GM12878 (cell line): ENCODE results near the gene PPFIA3. TPM values are rescaled to one million over a fixed set of nuclear protein-coding genes. Genes with fewer than 3 reads are reported as not detected.
A peak's percentile ranks its signal among the peaks of the same experiment; 100 is the strongest.

ENCODE experiments used
- ATAC-seq: fragments of 200-7000 bp; cut with Tn5 transposase; 3 replicates; pipeline ENCODE4 v1.9.1; 2020; ENCODE audit warnings: mild to moderate bottlenecking, moderate library complexity
- BruUV-seq: library from RNA; stranded (reverse); fragments of 400-500 nt; replicated peaks from 2 replicates; lab custom pipeline; 2021; lab: Mats Ljungman, UMichigan
- CTCF ChIA-PET: fragments of 300-600 bp; sonication (Branson Sonifier 250); formaldehyde crosslinking; extraction: SDS; loops from one replicate; lab custom pipeline; 2021; ENCODE audit warnings: inconsistent platforms; lab: Yijun Ruan, JAX
- POLR2A ChIA-PET: fragments of 350-600 bp; formaldehyde crosslinking; extraction: SDS; loops from one replicate; lab custom pipeline; 2021; ENCODE audit warnings: inconsistent platforms; lab: Charles Lee
- RAD21 ChIA-PET: fragments of 300-600 bp; sonication (Branson Sonifier 250); formaldehyde crosslinking; loops from one replicate; lab custom pipeline; 2023; ENCODE audit warnings: antibody characterized with exemption; ENCODE audit not compliant: unreplicated experiment; lab: Charles Lee
- SMC1A ChIA-PET: fragments of 300-600 bp; sonication (Branson Sonifier 250); formaldehyde crosslinking; loops from one replicate; lab custom pipeline; 2023; ENCODE audit not compliant: unreplicated experiment, uncharacterized antibody; lab: Charles Lee
- DNase-seq: peaks from one replicate; pipeline ENCODE4 v3.0.0-alpha.2; 2011; ENCODE audit warnings: low read depth, low spot score
- FAIRE-seq: peaks from 3 replicates; lab custom pipeline; 2011; peaks lifted over from hg19 to GRCh38; lab: Jason Lieb, UNC
- H2AFZ ChIP-seq: 2 replicates; pipeline ENCODE4 v1.6.0; 2011; ENCODE audit warnings: low read depth, low read length, control low read depth; ENCODE audit not compliant: control insufficient read depth
- H3K27ac ChIP-seq: 2 replicates; pipeline ENCODE4 v1.5.1; 2011; ENCODE audit warnings: control low read depth; ENCODE audit not compliant: control insufficient read depth, insufficient read depth
- H3K27me3 ChIP-seq, 2 experiments: replicated peaks in 1 of 2; 2 replicates each; pipeline versions ENCODE4 v1.6.0 to v1.6.1; 2011; ENCODE audit warnings: low read length in 1 of 2; ENCODE audit not compliant: control insufficient read depth in 2 of 2, insufficient read depth in 2 of 2
- H3K36me3 ChIP-seq, 2 experiments: 2 replicates each; pipeline ENCODE4 v1.5.1; 2011; ENCODE audit warnings: low read length in 1 of 2; ENCODE audit not compliant: control insufficient read depth in 2 of 2, insufficient read depth in 2 of 2
- H3K4me1 ChIP-seq: 2 replicates; pipeline ENCODE4 v1.6.1; 2011; ENCODE audit warnings: mild to moderate bottlenecking, low read length, moderate library complexity, mixed read lengths; ENCODE audit not compliant: control insufficient read depth, insufficient read depth
- H3K4me2 ChIP-seq: 2 replicates; pipeline ENCODE4 v1.6.0; 2011; ENCODE audit warnings: control low read depth; ENCODE audit not compliant: control insufficient read depth, insufficient read depth
- H3K4me3 ChIP-seq: fragments of 200-600 bp; sonication (generic); 2 replicates; pipeline ENCODE4 v1.5.1; 2016
- H3K79me2 ChIP-seq: 2 replicates; pipeline ENCODE4 v1.6.0; 2011; ENCODE audit warnings: low read length; ENCODE audit not compliant: control insufficient read depth, insufficient read depth
- H3K9ac ChIP-seq: 2 replicates; pipeline ENCODE4 v1.8.0; 2011; ENCODE audit warnings: low read length, control low read depth, mixed read lengths; ENCODE audit not compliant: control insufficient read depth, insufficient read depth
- H3K9me3 ChIP-seq: replicated peaks from 3 replicates; pipeline ENCODE4 v1.5.1; 2011; ENCODE audit warnings: mild to moderate bottlenecking, low read length; ENCODE audit not compliant: control insufficient read depth, insufficient read depth
- H4K20me1 ChIP-seq: 2 replicates; pipeline ENCODE4 v1.6.0; 2011; ENCODE audit not compliant: control insufficient read depth, insufficient read depth
- BCL11A ChIP-seq: IDR thresholded peaks from 2 replicates; pipeline ENCODE4 v1.6.1; 2011; ENCODE audit warnings: low read depth, low read length
- FOS ChIP-seq: IDR thresholded peaks from 3 replicates; pipeline ENCODE4 v1.6.1; 2011; ENCODE audit warnings: borderline replicate concordance; ENCODE audit not compliant: insufficient read length; ENCODE audit errors: extremely low read depth
- GATAD2B ChIP-seq: fragments of 450-650 bp; conservative IDR thresholded peaks from 2 replicates; pipeline ENCODE4 v1.6.1; 2017; ENCODE audit warnings: low read depth, mild to moderate bottlenecking, moderate library complexity
- HDGF ChIP-seq: fragments of 450-650 bp; IDR thresholded peaks from 2 replicates; pipeline ENCODE4 v1.6.1; 2016; ENCODE audit warnings: antibody characterized with exemption
- KAT2A ChIP-seq: conservative IDR thresholded peaks from 2 replicates; pipeline ENCODE4 v1.6.1; 2011; ENCODE audit warnings: low read depth, low read length; ENCODE audit not compliant: control insufficient read depth
- LARP7 ChIP-seq: fragments of 450-650 bp; IDR thresholded peaks from 2 replicates; pipeline ENCODE4 v1.6.1; 2017; ENCODE audit warnings: mild to moderate bottlenecking
- MTA2 ChIP-seq: fragments of 450-650 bp; IDR thresholded peaks from 2 replicates; pipeline ENCODE4 v1.6.1; 2016; ENCODE audit warnings: low read depth, mild to moderate bottlenecking, moderate library complexity
- RAD21 ChIP-seq: IDR thresholded peaks from 2 replicates; pipeline ENCODE4 v1.6.1; 2011; ENCODE audit warnings: mild to moderate bottlenecking, low read depth, low read length, moderate library complexity; ENCODE audit not compliant: insufficient read depth
- ZNF384 ChIP-seq: IDR thresholded peaks from 2 replicates; pipeline ENCODE4 v1.6.1; 2012; ENCODE audit warnings: low read depth, mild to moderate bottlenecking, low read length, improper control_type of control experiment, borderline replicate concordance
- WGBS: methylation state at CpG from one replicate; pipeline ENCODE4 v1.1.6; 2016; ENCODE audit warnings: low lambda C conversion rate; ENCODE audit not compliant: insufficient replicate concordance, insufficient coverage; ENCODE audit errors: missing lambda C conversion rate; 5-methylcytosine and 5-hydroxymethylcytosine counted together
- in situ Hi-C: fragments of 300-500 bp; cut with MboI; formaldehyde crosslinking; loops from 9 replicates; pipeline ENCODE4 v1.14.3; 2018; ENCODE audit warnings: mixed read lengths
- intact Hi-C: fragments of 100-400 bp; cut with micrococcal nuclease; formaldehyde crosslinking; loops from one replicate; pipeline ENCODE4 v1.14.2; 2022; ENCODE audit not compliant: unreplicated experiment
- polyA plus RNA-seq, 11 experiments: library from polyadenylated mRNA; depleted of rRNA in 4 of 11; unstranded in 6 of 11; stranded (reverse) in 5 of 11; fragments of >200 nt; fragmentation: Nextera tagmentation in 4 of 11; fragmentation: Illumina TruSeq in 1 of 11; extraction: Ambion mirVana in 4 of 11; extraction: Trizol in 1 of 11; gene quantifications; 1 replicate in 1 of 11; 2 replicates in 10 of 11; pipeline versions ENCODE4 v1.2.1 to v1.2.3, GENCODE V29; 2011 to 2016; ENCODE audit warnings: inconsistent platforms in 2 of 11, missing spikeins in 2 of 11, low read depth in 1 of 11
- total RNA-seq, 4 experiments: library from RNA; depleted of rRNA in 3 of 4; stranded (reverse); fragments of >200 nt in 3 of 4; fragmentation: Illumina TruSeq in 1 of 4; extraction: Trizol in 1 of 4; gene quantifications; 2 replicates each; pipeline versions ENCODE4 v1.2.1 to v1.2.3, GENCODE V29; 2013 to 2021
- TF ChIP-seq, protein P1 (sequence below): IDR thresholded peaks from 2 replicates; pipeline ENCODE4 v1.6.1; 2011; ENCODE audit warnings: mild to moderate bottlenecking, low read depth, low read length, moderate library complexity; ENCODE audit not compliant: insufficient replicate concordance
- TF ChIP-seq, protein P2 (sequence below): fragments of 450-650 bp; IDR thresholded peaks from 2 replicates; pipeline ENCODE4 v1.6.1; 2016; ENCODE audit warnings: mild to moderate bottlenecking
- TF ChIP-seq, protein P3 (sequence below): IDR thresholded peaks from 2 replicates; pipeline ENCODE4 v1.6.1; 2011; ENCODE audit warnings: low read depth, mild to moderate bottlenecking, low read length, moderate library complexity, borderline replicate concordance; ENCODE audit errors: extremely low read depth
- TF ChIP-seq, protein P4 (sequence below): IDR thresholded peaks from 2 replicates; pipeline ENCODE4 v1.6.1; 2011; ENCODE audit warnings: borderline replicate concordance, low read depth, mild to moderate bottlenecking, moderate library complexity, low read length; ENCODE audit not compliant: insufficient read depth, poor library complexity, severe bottlenecking

The PPFIA3 gene
- total and polyA plus RNA-seq, 10 of the 15 experiments (the other 5 are each of a cell fraction or from before 2014, with no cell fraction given), result 0.11 to 1.7 (median 0.73) TPM; not detected in 3

DNA sequence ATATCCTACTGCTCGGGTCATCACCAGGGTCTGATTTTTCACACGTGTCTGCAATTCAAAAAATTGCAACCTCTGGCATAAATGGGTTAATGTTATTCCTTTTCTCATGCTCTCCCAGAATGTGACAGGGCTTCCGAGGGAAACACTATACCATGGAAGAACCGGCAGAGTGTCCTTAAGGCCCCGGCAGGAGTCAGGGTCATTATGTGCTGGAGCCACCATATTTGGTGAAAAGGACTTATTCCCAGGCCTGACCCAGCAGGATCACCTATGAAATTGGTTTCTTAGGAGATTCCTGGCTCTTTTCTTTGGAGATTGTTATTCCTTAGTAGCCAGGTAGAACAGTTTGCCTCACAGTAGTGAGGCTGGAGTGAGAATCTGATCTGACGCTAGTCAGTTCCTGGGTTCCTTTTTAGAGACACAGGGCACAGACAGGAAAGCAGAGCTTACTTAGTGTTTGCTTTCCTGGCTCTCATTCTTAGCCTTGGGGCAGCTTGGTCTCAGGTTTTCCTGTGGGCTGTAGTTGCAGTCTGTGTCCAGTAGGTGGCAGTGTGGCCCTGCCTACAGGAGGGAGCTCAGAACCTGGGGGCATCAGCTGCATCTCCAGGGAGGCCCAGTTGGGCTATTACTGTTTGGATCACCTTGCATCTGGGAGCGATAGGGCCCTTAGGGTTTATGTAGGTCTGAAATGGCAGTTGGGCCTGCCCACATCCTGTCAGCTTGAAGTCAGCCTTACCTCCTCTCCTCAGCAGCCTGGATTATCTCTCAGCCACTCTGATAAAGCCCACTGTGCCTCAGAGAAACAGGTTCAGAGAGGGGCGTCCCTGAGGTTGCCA, 21.7 kb upstream of the PPFIA3 start (continued):
- TF ChIP-seq LARP7, result peak; percentile 41; the same call in 1 of the 2 replicates
- TF ChIP-seq, protein P1, sequence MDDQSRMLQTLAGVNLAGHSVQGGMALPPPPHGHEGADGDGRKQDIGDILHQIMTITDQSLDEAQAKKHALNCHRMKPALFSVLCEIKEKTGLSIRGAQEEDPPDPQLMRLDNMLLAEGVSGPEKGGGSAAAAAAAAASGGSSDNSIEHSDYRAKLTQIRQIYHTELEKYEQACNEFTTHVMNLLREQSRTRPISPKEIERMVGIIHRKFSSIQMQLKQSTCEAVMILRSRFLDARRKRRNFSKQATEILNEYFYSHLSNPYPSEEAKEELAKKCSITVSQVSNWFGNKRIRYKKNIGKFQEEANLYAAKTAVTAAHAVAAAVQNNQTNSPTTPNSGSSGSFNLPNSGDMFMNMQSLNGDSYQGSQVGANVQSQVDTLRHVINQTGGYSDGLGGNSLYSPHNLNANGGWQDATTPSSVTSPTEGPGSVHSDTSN, result no peak
- TF ChIP-seq, protein P2, sequence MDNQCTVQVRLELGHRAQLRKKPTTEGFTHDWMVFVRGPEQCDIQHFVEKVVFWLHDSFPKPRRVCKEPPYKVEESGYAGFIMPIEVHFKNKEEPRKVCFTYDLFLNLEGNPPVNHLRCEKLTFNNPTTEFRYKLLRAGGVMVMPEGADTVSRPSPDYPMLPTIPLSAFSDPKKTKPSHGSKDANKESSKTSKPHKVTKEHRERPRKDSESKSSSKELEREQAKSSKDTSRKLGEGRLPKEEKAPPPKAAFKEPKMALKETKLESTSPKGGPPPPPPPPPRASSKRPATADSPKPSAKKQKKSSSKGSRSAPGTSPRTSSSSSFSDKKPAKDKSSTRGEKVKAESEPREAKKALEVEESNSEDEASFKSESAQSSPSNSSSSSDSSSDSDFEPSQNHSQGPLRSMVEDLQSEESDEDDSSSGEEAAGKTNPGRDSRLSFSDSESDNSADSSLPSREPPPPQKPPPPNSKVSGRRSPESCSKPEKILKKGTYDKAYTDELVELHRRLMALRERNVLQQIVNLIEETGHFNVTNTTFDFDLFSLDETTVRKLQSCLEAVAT, result no peak

DNA sequence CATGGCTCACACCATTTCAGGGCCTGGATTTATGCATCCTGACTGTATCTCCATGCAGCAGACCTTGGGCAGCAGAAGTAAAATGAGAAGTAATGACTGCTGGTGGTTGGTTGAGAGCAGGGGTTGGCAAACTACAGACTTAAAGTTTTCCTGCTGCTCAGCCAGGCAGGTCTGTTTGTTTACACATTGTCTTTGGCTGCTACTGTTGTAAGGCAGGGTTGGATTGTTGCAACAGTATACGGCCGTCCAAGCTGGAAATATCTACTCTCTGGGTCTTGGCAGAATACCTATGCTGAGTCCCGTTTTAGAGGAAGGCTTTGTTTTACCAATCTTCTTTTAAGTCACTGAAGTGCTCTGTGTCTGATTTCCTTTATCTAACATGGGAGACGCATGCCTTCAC, 20.5 kb upstream of the PPFIA3 start:
- H3K4me2 ChIP-seq, result no peak overlapping the region
- intact Hi-C loops (loop anchor here (1.0 kb wide), 1 partner anchor 48 kb away; no protein-coding TSS in a partner anchor), in situ Hi-C loops (loop anchor here (5.0 kb wide), 1 partner anchor 109 kb away; no protein-coding TSS in a partner anchor)
- H3K27ac ChIP-seq, result no peak overlapping the region
- SMC1A ChIA-PET, result interaction anchor here (1.6 to 2.3 kb wide), 2 partner anchors 100 to 109 kb away, joined by 5 to 22 read pairs; no protein-coding TSS in a partner anchor
- CTCF ChIA-PET, result interaction anchor here (0.7 to 4.9 kb wide), 21 partner anchors 7 to 312 kb away, joined by 3 to 56 read pairs (median 11); partner anchors contain the start of gene LIN7B
- no peak overlapping the region for H3K4me3 ChIP-seq
- POLR2A ChIA-PET, result interaction anchor here (0.5 kb wide), 1 partner anchor 26 kb away, joined by 8 read pairs; no protein-coding TSS in a partner anchor
- no peak overlapping the region for H3K9ac ChIP-seq
- no TSS peak for BruUV-seq
- H3K9me3 ChIP-seq, result no peaks in the 10 kb centered on the region
- H3K36me3 ChIP-seq, result peaks cover 25 to 40% of the 10 kb centered on the region in 2 experiments; a peak in 3 of 4 replicates
- FAIRE-seq (no peak), DNase-seq (no peak), ATAC-seq (no peak)
- no peaks in the 10 kb centered on the region for H3K27me3 ChIP-seq
- no peaks in the 10 kb centered on the region for H3K4me1 ChIP-seq
- no peak overlapping the region for H2AFZ ChIP-seq
- no peaks in the 10 kb centered on the region; the same call in 1 of the 2 replicates for H3K79me2 ChIP-seq
- WGBS, result 93% methylated on average over 4 of the region's 4 CpGs
- RAD21 ChIA-PET, result interaction anchor here (1.5 to 2.0 kb wide), 2 partner anchors 47 to 100 kb away, joined by 13 to 19 read pairs; no protein-coding TSS in a partner anchor
- peaks cover 3% of the 10 kb centered on the region; the same call in 1 of the 2 replicates for H4K20me1 ChIP-seq
- TF ChIP-seq RAD21, result no peak
- no peak for TF ChIP-seq HDGF
- TF ChIP-seq, protein P3, sequence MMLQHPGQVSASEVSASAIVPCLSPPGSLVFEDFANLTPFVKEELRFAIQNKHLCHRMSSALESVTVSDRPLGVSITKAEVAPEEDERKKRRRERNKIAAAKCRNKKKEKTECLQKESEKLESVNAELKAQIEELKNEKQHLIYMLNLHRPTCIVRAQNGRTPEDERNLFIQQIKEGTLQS, result no peak
- TF ChIP-seq, protein P4, sequence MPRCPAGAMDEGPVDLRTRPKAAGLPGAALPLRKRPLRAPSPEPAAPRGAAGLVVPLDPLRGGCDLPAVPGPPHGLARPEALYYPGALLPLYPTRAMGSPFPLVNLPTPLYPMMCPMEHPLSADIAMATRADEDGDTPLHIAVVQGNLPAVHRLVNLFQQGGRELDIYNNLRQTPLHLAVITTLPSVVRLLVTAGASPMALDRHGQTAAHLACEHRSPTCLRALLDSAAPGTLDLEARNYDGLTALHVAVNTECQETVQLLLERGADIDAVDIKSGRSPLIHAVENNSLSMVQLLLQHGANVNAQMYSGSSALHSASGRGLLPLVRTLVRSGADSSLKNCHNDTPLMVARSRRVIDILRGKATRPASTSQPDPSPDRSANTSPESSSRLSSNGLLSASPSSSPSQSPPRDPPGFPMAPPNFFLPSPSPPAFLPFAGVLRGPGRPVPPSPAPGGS, result no peak
- TF ChIP-seq, protein P2, result no peak
- no peak for TF ChIP-seq GATAD2B
- TF ChIP-seq KAT2A, result no peak
- TF ChIP-seq FOS, result no peak
- no peak for TF ChIP-seq BCL11A
- TF ChIP-seq ZNF384, result no peak
- no peak for TF ChIP-seq MTA2
